ENCODE data around the gene RAMAC.
"Not testable (repeated sequence)": the region's sequence is repeated elsewhere in the genome, so short reads cannot be mapped to it uniquely, and the experiment has no call there.

Gene RAMAC

DNA sequence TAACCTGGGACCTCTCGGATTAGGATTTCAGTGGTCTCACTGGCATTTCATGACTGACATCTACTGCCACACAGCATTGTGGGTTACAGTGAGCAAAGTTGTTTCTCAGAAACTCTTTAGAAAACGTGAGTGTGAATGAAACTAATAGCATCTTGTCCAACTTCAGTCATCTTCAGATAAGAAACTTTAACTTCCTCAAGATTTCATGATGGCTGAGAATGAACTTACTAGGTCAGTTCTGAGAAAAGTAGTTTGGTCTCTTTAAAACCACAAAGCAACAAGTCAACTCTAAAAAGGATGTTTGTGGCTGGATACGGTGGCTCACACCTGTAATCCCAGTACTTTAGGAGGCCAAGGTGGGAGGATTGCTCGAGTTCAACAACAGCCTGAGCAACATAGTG lies 19.3 kb upstream of the RAMAC start:
- no peak for DNase-seq (ENCODE audit: low read depth in 2 of 3, low spot score in 2 of 3)

DNA sequence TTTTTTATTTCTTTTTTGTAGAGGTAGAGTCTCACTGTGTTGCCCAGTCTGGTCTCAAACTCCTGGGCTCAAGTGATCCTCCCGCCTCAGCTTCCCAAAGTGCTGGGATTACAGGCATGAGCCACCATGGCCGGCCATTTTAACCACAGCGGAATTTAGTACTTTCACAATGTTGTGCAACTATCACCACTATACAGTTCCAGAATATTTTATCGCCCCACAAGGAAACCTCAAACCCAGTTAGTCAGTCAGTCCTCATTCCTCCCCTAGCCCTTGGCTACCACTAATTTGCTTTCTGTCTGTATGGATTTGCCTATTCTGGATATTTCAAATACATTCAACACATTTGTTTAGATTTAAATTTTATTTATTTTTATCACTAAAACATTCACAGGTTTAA lies 17.9 kb upstream of the RAMAC start:
- DNase-seq (ENCODE audit: low read depth in 2 of 3, low spot score in 2 of 3), result no peak

DNA sequence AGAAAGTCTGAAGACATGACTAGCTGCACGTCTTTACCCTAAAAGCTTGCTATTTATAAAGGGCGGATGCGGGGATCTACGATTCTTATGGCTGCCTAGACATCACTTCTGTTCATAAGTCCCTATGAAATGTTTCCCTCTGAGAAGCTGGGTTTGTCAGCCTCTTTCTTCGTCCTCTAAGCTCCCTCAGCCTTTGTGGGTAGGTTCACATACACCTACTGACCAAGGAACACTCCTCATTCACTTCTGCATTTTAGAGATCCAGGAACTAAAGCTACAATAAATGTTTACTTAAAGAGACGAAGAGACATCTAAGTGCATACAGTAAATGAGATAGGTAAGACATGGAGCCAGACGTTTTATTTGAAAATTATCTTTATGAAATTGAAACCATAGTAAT lies 16.7 kb upstream of the RAMAC start:
- DNase-seq (ENCODE audit: low read depth in 2 of 3, low spot score in 2 of 3), result no peak

DNA sequence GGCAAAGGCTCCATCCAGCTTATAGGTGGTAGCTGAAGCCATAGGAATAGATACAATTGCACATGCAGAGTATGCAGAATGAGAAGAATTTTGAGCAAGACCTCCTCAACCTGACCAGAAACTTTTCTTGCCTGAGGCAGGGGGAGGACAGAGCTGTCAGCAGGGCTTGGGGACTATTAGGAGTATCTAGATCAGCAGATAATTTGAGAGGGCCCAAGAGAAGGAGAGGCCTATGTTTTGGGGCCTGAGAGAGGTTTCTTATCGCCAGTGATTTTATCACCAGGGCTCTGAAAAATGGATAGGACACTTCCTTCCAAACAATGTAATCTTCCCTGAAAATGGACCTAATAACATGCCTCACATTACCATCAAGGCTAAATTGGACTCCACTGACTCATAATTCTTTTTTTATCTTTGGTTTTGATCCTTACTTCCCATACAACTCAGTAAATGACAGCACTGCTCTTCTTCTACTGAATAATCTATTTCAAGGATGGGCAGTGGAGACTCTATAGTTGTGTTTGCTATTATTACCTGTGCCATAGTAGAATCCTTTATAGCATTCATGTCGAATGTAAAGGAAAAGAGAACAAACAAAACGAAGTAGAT lies 15.8 kb upstream of the RAMAC start:
- DNase-seq (ENCODE audit: low read depth in 2 of 3, low spot score in 2 of 3), result no peak

DNA sequence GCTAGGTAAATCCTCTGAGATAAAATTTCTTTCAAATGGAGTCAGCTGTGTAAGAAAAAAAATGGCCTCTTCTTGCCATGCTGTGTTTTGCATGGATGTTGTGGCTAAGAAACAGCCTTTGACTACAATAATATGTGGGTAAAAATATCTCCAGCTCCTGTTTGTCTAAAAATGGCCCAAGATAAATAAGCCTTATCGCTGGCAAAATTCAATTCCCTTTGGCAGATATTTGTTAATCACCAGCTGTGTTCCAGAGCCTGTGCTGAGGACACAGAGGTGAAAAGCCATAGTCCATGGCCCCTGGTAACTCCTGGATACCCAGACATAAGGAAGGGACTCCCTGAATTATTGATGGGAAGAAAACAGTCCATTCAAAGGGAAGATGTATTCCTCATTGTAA lies 15.3 kb upstream of the RAMAC start:
- DNase-seq (ENCODE audit: low read depth in 2 of 3, low spot score in 2 of 3), result no peak

DNA sequence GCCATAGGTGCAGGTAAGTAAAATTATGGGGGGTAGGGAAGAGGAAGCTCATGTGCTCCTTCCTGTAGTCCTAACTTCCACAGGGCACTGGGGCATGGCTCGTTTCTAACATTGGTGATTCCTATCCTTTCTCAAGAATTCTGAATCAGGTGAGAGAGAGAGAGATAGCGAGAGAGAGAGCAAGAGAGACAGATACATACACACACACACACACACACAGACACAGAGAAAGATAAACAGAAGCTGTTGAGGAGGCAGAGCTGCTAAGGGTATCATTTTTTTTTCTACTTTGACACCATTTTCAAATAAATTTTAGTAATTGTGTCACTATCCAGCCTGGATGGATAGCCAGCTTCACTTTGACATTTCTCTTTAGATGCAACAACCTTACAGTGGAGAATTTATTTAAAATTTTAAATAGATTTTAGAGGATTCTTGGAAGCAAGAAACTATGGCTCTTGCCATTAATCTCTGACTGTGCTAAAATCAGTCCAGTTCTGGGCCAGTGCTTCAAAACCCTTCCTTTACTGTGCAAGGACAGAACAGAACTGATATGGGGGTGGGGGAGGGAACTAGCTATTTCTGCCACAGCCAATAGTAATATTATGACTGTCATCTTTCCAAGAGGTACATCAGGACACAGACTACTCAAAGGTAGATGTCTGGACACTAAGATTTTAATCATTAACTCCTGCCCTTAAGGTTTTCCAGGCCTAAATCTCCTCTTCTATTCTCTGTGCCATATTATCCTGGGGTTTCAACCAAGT lies 14.6 kb upstream of the RAMAC start:
- no peak for DNase-seq (ENCODE audit: low read depth in 2 of 3, low spot score in 2 of 3)

DNA sequence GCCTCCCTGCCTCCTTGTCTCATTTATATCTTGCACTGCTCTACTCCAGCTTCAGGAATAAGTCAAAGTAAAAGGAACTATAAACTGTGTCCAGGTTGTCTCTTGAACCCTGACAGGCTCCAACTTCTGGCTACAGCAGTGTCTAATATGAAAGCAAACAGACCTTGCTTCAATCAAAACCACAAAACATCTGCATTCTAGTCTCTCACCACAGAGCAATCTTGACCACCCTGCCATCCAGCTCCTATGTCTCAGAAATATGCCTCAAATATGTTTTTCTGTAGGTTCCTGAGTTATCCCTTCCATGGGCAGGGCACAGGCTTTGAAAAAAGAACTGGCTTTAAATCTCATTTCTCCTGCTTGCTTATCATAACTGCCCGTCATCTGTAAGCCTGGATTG lies 13.0 kb upstream of the RAMAC start:
- DNase-seq (ENCODE audit: low read depth in 2 of 3, low spot score in 2 of 3), result no peak

DNA sequence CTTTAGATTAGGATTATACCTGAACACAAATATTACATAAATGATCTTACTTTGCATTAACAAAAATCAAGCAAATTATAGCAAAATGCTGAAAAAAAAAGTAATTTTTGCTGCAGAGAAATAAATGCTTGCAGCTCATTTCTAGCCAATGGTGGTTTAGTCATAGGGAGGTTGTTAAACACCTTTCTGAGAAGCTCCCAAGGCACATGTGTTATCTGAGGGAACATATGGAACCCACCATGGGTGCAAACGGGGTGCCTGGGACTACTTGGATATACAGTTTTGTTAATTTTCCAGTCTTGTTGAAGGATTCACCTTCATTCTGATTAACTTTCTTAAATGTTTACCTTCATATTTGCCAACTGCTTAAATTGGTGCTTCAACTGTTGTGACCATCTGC lies 8.9 kb upstream of the RAMAC start:
- DNase-seq (ENCODE audit: low read depth in 2 of 3, low spot score in 2 of 3), result no peak

DNA sequence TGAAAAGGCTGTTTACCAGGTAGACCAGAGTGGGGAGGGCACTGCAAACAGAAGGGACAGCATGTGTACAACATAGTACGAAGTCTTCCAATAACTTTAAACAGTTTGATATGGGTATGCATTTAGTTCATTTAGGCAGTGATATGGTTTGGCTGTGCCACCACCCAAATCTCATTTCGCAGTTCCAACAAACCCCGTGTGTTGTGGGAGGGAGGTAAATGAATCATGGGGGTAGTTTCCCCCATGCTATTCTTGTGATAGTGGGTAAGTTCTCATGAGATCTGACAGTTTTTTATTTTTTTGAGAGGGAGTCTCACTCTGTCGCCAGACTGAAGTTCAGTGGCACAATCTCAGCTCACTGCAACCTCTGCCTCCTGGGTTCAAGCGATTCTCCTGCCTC lies 7.6 kb upstream of the RAMAC start:
- DNase-seq (ENCODE audit: low read depth in 2 of 3, low spot score in 2 of 3), result no peak

- no peak for DNase-seq (ENCODE audit: low read depth in 2 of 3, low spot score in 2 of 3)
Measured at GRCh38 chr15:82979726-82980125, 6.3 kb upstream of the RAMAC start.

GRCh38 chr15:82980981-82981380 lies 5.0 kb upstream of the RAMAC start:
- DNase-seq (ENCODE audit: low read depth in 2 of 3, low spot score in 2 of 3), result no peak

GRCh38 chr15:82986442-82986780 lies 401 bp downstream of the RAMAC start:
- peak in 1 of 3 experiments; percentile 4 for DNase-seq (ENCODE audit: low read depth in 2 of 3, low spot score in 2 of 3)

DNA sequence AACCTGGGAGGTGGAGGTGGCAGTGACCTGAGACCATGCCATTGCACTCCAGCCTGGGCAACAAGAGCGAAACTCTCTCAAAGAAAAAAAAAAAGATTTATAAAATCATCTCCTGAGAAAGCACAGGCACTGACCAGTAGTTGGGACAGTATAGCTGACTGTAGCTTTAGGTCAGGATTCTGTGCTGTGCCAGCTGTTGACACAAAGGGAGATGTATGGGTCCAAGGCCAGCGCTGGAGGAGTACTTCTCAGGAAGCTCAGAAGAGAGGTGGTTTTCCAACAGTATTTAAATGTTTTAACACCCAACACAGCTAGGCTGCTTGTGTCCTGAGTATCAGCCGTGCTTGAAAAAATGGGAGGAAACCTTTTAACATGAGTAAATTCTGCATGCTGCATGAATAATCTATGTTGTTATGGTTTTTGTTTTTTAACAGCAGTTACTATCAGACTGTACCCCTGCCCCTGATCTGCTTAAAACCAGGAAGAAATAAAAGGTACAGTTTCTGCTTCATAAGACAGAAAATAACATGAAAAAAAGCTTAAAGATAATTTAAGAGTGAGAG lies 6.5 kb downstream of the RAMAC start:
- no peak for DNase-seq (ENCODE audit: low read depth in 2 of 3, low spot score in 2 of 3)

DNA sequence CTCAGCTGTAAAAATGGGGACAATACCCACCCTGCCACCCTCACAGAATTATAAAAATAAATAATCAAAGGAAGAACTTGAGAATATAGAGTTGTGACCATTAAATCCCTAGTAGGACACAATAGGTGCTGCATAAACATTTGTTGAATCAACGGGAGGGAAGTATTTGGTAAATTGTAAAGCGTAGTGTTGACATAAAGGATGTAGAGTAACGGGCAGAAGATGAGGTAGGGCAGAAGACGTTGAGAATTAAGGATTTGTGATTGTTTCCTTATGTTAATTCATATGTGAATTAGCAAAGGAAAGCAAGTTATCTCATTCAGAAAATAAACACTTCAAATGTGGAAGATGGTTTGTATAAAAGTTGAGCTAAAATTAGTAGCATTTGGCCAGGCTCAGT lies 7.1 kb downstream of the RAMAC start:
- DNase-seq (ENCODE audit: low read depth in 2 of 3, low spot score in 2 of 3), result no peak

DNA sequence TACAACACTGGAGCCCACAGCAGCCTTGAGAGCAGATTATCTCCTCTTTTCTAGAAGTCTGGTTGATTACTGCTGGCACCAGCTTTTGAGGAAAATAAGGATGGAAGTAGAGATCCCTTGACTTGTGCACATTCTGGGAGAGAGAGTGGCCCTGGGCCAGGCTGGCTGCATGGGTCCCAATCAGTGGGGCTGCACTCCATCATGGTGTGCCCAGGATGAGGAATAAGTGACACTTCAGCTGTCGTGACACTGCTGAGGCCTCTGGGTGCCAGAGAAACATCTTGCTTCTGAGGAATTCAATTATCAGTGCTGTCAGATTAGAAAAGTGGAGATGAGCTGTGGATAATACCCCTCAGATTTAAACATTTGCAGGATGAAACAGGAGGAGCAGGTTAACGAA lies 9.1 kb downstream of the RAMAC start:
- DNase-seq (ENCODE audit: low read depth in 2 of 3, low spot score in 2 of 3), result no peak

- no peak for DNase-seq (ENCODE audit: low read depth in 2 of 3, low spot score in 2 of 3)
Measured at GRCh38 chr15:82995938-82996337, 9.9 kb downstream of the RAMAC start.

DNA sequence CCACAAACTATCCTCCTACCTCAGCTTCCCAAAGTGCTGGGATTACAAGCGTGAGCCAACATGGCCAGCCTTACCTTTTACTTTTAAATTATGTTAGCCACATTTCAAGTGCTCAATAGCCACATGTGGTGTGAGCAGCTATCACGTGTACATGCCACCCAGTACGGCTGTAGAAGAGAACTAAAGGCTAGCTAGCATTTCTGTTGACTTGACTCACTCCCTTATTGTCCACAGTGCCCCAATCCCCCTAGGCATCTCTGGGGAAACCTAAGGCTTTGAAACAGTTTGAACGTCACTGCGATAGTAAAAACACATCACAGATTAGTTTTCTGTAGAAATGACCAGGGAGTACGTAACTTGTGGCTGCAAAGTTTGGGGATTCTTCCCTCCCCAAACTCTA lies 13.4 kb downstream of the RAMAC start:
- DNase-seq (ENCODE audit: low read depth in 2 of 3, low spot score in 2 of 3), result no peak

GRCh38 chr15:82999905-83000671 lies 14.1 kb downstream of the RAMAC start:
- DNase-seq (ENCODE audit: low read depth in 2 of 3, low spot score in 2 of 3), result no peak

GRCh38 chr15:83000672-83001031 lies 14.6 kb downstream of the RAMAC start:
- not testable (repeated sequence) for DNase-seq (ENCODE audit: low read depth in 2 of 3, low spot score in 2 of 3)

GRCh38 chr15:83010709-83011270 lies 24.8 kb downstream of the RAMAC start:
- peak; percentile 36 to 52 (median 37) for DNase-seq (ENCODE audit: low read depth in 2 of 3, low spot score in 2 of 3)

DNA sequence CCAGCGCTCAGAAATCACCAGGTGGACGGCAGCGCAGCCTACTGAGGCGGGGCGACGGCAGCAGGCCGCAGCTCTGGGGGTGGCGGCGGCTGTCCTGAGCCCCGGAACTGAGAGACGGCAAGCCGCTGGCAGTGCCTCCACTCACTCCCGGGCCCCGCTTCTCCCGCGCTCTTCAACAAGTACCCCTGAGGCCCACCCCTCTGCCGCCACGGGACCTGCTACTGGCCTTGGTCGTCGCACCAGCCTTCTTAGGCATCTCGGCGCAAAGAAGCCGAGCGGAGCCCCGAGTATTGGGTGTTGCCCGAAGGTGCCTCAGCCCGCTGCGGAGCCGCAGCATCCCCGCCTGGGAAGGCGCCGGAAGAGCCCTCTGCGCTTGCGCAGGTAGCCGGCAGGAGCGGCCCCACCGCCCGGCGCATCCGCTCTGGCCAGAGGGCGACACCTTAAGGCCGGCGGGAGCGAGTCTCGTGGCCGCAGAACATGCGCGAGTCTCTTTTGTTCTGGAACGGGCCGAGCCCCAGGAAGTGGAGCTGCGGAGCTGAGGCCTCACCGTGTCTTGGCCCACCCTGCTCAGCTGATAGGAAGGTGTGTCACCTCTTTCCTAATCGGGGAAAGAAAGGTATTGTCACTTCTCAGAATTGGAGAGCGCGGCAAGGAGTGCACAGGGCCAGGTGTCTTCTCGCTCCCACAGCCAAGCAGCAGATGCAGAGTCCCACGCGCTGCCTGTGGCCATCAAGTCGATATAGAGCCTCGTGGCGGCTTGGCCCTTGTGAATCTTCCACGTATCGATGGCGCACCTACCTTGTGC lies 25.5 kb downstream of the RAMAC start, which contains the start of gene C15orf40:
C15orf40 (minus strand) TSS at position 369 of the 805 bp plus-strand sequence; CDS start at position 337, 32 bp downstream.
- DNase-seq (ENCODE audit: low read depth in 2 of 3, low spot score in 2 of 3), result peak; percentile 52 to 86 (median 74)

Data from activated CD8-positive, alpha-beta memory T cell treated with anti-CD3 and anti-CD28 coated beads for 48 hours (primary cell).